A549 (cell line): ENCODE results near the gene RUNDC3A. TPM values are rescaled to one million over a fixed set of nuclear protein-coding genes. Genes with fewer than 3 reads are reported as not detected.
A peak's percentile ranks its signal among the peaks of the same experiment; 100 is the strongest.

Experiments used
- ATAC-seq, 2 experiments: fragments of 200-7000 bp in 1 of 2; fragments of >200 bp in 1 of 2; cut with Nextera tagmentation in 1 of 2; cut with Tn5 transposase in 1 of 2; 3 replicates each; pipeline versions ENCODE4 v1.8.0 to v1.9.1; 2018 to 2020; ENCODE audit warnings: mild to moderate bottlenecking in 1 of 2, moderate library complexity in 1 of 2
- CTCF ChIA-PET: fragments of 300-600 bp; sonication (Branson Sonifier 250); formaldehyde crosslinking; extraction: SDS; loops from one replicate; lab custom pipeline; 2021; ENCODE audit warnings: antibody characterized with exemption, inconsistent platforms; lab: Yijun Ruan, JAX
- POLR2A ChIA-PET: fragments of 350-600 bp; formaldehyde crosslinking; extraction: SDS; loops from one replicate; lab custom pipeline; 2021; ENCODE audit warnings: antibody characterized with exemption, inconsistent platforms; lab: Yijun Ruan, JAX
- DNase-seq, 2 experiments: peaks; one replicate each; pipeline versions ENCODE4 v3.0.0 to v3.0.0-alpha.2; 2011 to 2016; ENCODE audit warnings: low read depth in 1 of 2, low spot score in 1 of 2
- FAIRE-seq: peaks from 2 replicates; lab custom pipeline; 2011; peaks lifted over from hg19 to GRCh38; lab: Jason Lieb, UNC
- H3K27ac ChIP-seq, 2 experiments: fragments of >200 bp; sonication (Bioruptor Twin); formaldehyde crosslinking; 3 replicates each; pipeline ENCODE4 v1.5.1; 2016 to 2017
- H3K4me1 ChIP-seq: fragments of >200 bp; sonication (Bioruptor Twin); formaldehyde crosslinking; 3 replicates; pipeline ENCODE4 v1.6.1; 2016
- H3K4me2 ChIP-seq: fragments of >200 bp; sonication (Bioruptor Twin); formaldehyde crosslinking; 3 replicates; pipeline ENCODE4 v1.6.1; 2016
- H3K4me3 ChIP-seq: fragments of >200 bp; sonication (Bioruptor Twin); formaldehyde crosslinking; 3 replicates; pipeline ENCODE4 v1.5.1; 2016
- H3K9me3 ChIP-seq: fragments of >200 bp; sonication (Bioruptor Twin); formaldehyde crosslinking; 3 replicates; pipeline ENCODE4 v1.6.1; 2016
- ATOH8 ChIP-seq: fragments of 250-450 bp; sonication (Bioruptor Pico); IDR thresholded peaks from 2 replicates; pipeline ENCODE4 v1.5.0; 2020; ENCODE audit warnings: low read depth, mild to moderate bottlenecking, moderate library complexity
- CBX2 ChIP-seq: fragments of 200-600 bp; sonication (generic); IDR thresholded peaks from 2 replicates; pipeline ENCODE4 v1.6.1; 2016; ENCODE audit warnings: low read depth, mild to moderate bottlenecking, borderline replicate concordance
- CBX8 ChIP-seq: fragments of 200-600 bp; sonication (generic); IDR thresholded peaks from 2 replicates; pipeline ENCODE4 v1.6.1; 2016
- EHMT2 ChIP-seq: fragments of 200-600 bp; sonication (generic); IDR thresholded peaks from 2 replicates; pipeline ENCODE4 v1.6.1; 2016; ENCODE audit warnings: antibody characterized with exemption, low read depth, mild to moderate bottlenecking, moderate library complexity
- EP300 ChIP-seq, 2 experiments: fragments of >200 bp; sonication (Bioruptor Twin); formaldehyde crosslinking; IDR thresholded peaks; 2 replicates in 1 of 2; 3 replicates in 1 of 2; pipeline ENCODE4 v1.6.1; 2016 to 2017
- FOSB ChIP-seq: fragments of 250-450 bp; sonication (Bioruptor Pico); IDR thresholded peaks from 2 replicates; pipeline ENCODE4 v1.5.0; 2020; ENCODE audit warnings: mild to moderate bottlenecking, moderate library complexity
- FOSL2 ChIP-seq, 2 experiments: fragments of 450-650 bp in 1 of 2; fragments of >200 bp in 1 of 2; sonication (Bioruptor Twin) in 1 of 2; formaldehyde crosslinking; IDR thresholded peaks; 2 replicates each; pipeline versions ENCODE4 v1.5.0 to v1.6.1; 2016 to 2020; ENCODE audit warnings: mild to moderate bottlenecking in 1 of 2, moderate library complexity in 1 of 2
- FOXS1 ChIP-seq: fragments of 250-450 bp; sonication (Bioruptor Pico); IDR thresholded peaks from 2 replicates; pipeline ENCODE4 v1.5.0; 2020; ENCODE audit warnings: mild to moderate bottlenecking, moderate library complexity
- HDAC2 ChIP-seq: fragments of 200-600 bp; sonication (generic); IDR thresholded peaks from 2 replicates; pipeline ENCODE4 v1.6.1; 2016
- HOXA7 ChIP-seq: fragments of 250-450 bp; sonication (Bioruptor Pico); IDR thresholded peaks from 2 replicates; pipeline ENCODE4 v1.5.0; 2020; ENCODE audit warnings: mild to moderate bottlenecking, moderate library complexity
- JUN ChIP-seq, 2 experiments: fragments of >200 bp; sonication (Bioruptor Twin); formaldehyde crosslinking; IDR thresholded peaks; 2 replicates in 1 of 2; 3 replicates in 1 of 2; pipeline ENCODE4 v1.6.1; 2016 to 2017
- KDM5A ChIP-seq: fragments of 200-600 bp; sonication (generic); IDR thresholded peaks from 2 replicates; pipeline ENCODE4 v1.6.1; 2016; ENCODE audit warnings: antibody characterized with exemption, mild to moderate bottlenecking
- MAFK ChIP-seq: fragments of 450-650 bp; IDR thresholded peaks from 2 replicates; pipeline ENCODE4 v1.6.1; 2014; ENCODE audit not compliant: partially characterized antibody
- MAZ ChIP-seq: fragments of 150-350 bp; IDR thresholded peaks from 2 replicates; pipeline ENCODE4 v1.6.1; 2014; ENCODE audit warnings: antibody characterized with exemption, low read depth, low read length, borderline replicate concordance
- MYC ChIP-seq: IDR thresholded peaks from 2 replicates; pipeline ENCODE4 v1.6.1; 2012; ENCODE audit warnings: mild to moderate bottlenecking, inconsistent platforms, low read length, improper control_type of control experiment, borderline replicate concordance
- NFE2L2 ChIP-seq: fragments of 150-350 bp; conservative IDR thresholded peaks from 2 replicates; pipeline ENCODE4 v1.6.1; 2014; ENCODE audit warnings: low read length
- RARB ChIP-seq: fragments of 250-450 bp; sonication (Bioruptor Pico); IDR thresholded peaks from 2 replicates; pipeline ENCODE4 v1.8.0; 2021; ENCODE audit warnings: mild to moderate bottlenecking, moderate library complexity
- SMC3 ChIP-seq: fragments of >200 bp; sonication (Bioruptor Twin); formaldehyde crosslinking; IDR thresholded peaks from 3 replicates; pipeline ENCODE4 v1.6.1; 2018; ENCODE audit warnings: inconsistent platforms
- TFCP2L1 ChIP-seq: fragments of 250-450 bp; sonication (Bioruptor Pico); IDR thresholded peaks from 2 replicates; pipeline ENCODE4 v1.5.0; 2021; ENCODE audit warnings: mild to moderate bottlenecking
- ZC3H11A ChIP-seq: fragments of 450-650 bp; IDR thresholded peaks from 2 replicates; pipeline ENCODE4 v1.6.1; 2014; ENCODE audit warnings: antibody characterized with exemption, mild to moderate bottlenecking
- ZSCAN20 ChIP-seq: fragments of 250-450 bp; sonication (Bioruptor Pico); IDR thresholded peaks from 2 replicates; pipeline ENCODE4 v1.8.0; 2022; ENCODE audit warnings: mild to moderate bottlenecking, moderate library complexity
- WGBS: methylation state at CpG from one replicate; pipeline ENCODE4 v1.1.6; 2017; ENCODE audit errors: missing lambda C conversion rate; 5-methylcytosine and 5-hydroxymethylcytosine counted together
- polyA plus RNA-seq, 4 experiments: library from polyadenylated mRNA; depleted of rRNA in 3 of 4; stranded (reverse); fragments of >200 nt; fragmentation: RNase III in 1 of 4; extraction: RNeasy Plus Mini Kit Qiagen cat#74134 plus additional on column Dnase treatment in 1 of 4; gene quantifications; 2 replicates in 3 of 4; 3 replicates in 1 of 4; pipeline ENCODE4 v1.2.3, GENCODE V29; 2011 to 2017
- TF ChIP-seq, protein P1 (sequence below): fragments of 150-350 bp; IDR thresholded peaks from 2 replicates; pipeline ENCODE4 v1.6.1; 2014; ENCODE audit warnings: low read depth, mild to moderate bottlenecking, low read length

Gene RUNDC3A
- polyA plus RNA-seq, 2 of the 4 experiments (the other 2 are of a cell fraction) = 0.45 to 0.48 TPM

DNA sequence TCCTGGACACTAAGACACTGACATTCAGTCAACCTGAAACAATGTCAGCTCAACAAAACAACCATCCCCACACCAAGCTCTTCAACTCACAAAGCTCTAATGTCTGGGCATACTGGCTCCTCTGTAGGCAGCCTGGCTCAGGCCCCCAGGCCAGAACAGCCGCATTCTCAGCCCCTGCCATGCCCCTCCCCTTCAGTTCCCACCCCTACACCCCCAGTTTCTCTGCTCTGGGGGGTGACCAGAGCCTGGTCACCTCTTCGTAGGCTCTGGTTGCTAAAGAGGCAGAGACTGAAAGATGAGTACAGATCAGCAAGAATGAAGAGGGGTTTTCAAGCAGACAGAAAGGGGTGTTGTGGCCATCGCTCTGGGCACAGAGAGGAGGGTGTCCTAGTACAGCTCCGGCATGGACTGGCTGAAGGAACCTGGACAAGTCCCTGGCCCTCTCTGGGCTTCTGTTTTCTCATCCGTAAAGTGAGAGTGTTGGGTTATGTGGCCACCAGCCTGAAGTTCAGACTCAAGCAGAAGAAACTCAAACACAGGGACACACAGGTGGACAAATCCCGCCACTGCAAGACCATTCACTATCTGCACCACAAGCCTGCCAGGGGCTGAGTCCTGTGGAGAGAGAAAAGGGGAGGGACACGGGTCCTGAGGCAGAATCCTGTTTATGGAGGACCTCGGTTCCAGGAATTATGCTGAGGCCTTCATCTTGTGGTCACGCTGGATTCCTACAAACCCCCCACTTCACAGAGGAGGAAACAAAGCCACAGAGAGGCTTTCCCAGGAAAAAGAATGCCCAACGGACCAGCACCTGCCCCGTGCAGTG is 39.5 kb upstream of the RUNDC3A start:
- WGBS = 62% methylated on average over 11 of the region's 11 CpGs
- ATAC-seq (peak in 1 of 2 experiments; percentile 10; a peak in 1 of 6 replicates), FAIRE-seq (no peak), DNase-seq (no peak)
- H3K4me3 ChIP-seq = no peak overlapping the region
- H3K4me2 ChIP-seq = no peak overlapping the region
- H3K4me1 ChIP-seq = no peaks in the 10 kb centered on the region
- no peak overlapping the region for H3K27ac ChIP-seq
- no peaks in the 10 kb centered on the region for H3K9me3 ChIP-seq
- POLR2A ChIA-PET = interaction anchor here (0.5 kb wide), 1 partner anchor 21 kb away, joined by 3 read pairs; no protein-coding TSS in a partner anchor
- CTCF ChIA-PET = interaction anchor here (0.8 to 2.2 kb wide), 2 partner anchors 10 kb away, joined by 3 to 9 read pairs; no protein-coding TSS in a partner anchor
- no peak for TF ChIP-seq ZSCAN20 (CRISPR knock-in tag)
- no peak for TF ChIP-seq FOXS1 (CRISPR knock-in tag)
- TF ChIP-seq ZC3H11A = no peak
- no peak for TF ChIP-seq KDM5A

DNA sequence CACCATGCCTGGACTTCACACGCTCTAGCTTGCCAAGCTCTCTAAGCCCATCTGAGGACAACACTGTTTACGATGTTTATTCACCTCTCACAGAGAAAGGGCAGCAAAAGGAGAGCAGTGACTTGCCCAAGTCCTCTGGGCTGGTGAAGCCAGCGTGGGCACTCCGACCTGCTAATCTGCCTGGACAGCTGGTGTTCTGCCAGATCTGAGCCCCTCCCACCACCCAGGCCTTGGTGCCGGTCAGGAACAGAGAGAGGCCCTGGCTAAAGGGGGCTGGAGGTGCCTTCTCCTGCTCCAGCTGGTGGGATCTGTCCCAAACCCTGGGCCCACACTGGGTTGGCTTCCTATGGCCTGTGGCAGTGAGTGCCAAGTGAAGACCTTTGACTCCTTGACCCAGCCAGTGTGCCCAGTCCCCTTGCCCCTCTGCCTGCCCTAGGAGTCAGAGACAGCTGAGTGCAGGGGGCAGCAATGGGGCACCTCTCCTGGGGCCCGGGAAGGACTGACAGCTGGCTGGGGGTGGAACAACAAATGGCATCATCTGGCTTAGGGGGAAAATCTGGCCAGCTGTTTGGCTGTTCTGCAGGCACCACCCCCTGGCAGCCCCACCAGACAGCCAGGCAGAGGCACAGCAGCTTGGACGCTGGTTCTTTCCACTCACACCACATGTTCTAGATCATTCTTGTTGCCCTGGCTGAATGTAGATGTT is 38.7 kb upstream of the RUNDC3A start:
- FAIRE-seq (no peak), DNase-seq (no peak), ATAC-seq (peak in 1 of 2 experiments; percentile 5; a peak in 1 of 6 replicates)
- CTCF ChIA-PET = interaction anchor here (1.0 to 2.3 kb wide), 4 partner anchors 11 to 61 kb away, joined by 3 to 9 read pairs (median 5); no protein-coding TSS in a partner anchor
- POLR2A ChIA-PET = no interaction called here
- Histone ChIP-seq H3K4me1 (no peaks in the 10 kb centered on the region), H3K9me3 (no peaks in the 10 kb centered on the region), H3K4me3 (no peak overlapping the region), H3K4me2 (no peak overlapping the region), H3K27ac (no peak overlapping the region)
- 65% methylated on average over 7 of the region's 7 CpGs for WGBS
- TF ChIP-seq, protein P1, sequence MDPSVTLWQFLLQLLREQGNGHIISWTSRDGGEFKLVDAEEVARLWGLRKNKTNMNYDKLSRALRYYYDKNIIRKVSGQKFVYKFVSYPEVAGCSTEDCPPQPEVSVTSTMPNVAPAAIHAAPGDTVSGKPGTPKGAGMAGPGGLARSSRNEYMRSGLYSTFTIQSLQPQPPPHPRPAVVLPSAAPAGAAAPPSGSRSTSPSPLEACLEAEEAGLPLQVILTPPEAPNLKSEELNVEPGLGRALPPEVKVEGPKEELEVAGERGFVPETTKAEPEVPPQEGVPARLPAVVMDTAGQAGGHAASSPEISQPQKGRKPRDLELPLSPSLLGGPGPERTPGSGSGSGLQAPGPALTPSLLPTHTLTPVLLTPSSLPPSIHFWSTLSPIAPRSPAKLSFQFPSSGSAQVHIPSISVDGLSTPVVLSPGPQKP = no peak
- no peak for TF ChIP-seq HOXA7 (CRISPR knock-in tag)
- no peak for TF ChIP-seq EHMT2
- no peak for TF ChIP-seq FOSL2 (IDR thresholded peaks at IDR 0.05)
- TF ChIP-seq FOSL2 (CRISPR knock-in tag; IDR thresholded peaks at IDR 0.05) = no peak
- no peak for TF ChIP-seq ATOH8 (CRISPR knock-in tag)

DNA sequence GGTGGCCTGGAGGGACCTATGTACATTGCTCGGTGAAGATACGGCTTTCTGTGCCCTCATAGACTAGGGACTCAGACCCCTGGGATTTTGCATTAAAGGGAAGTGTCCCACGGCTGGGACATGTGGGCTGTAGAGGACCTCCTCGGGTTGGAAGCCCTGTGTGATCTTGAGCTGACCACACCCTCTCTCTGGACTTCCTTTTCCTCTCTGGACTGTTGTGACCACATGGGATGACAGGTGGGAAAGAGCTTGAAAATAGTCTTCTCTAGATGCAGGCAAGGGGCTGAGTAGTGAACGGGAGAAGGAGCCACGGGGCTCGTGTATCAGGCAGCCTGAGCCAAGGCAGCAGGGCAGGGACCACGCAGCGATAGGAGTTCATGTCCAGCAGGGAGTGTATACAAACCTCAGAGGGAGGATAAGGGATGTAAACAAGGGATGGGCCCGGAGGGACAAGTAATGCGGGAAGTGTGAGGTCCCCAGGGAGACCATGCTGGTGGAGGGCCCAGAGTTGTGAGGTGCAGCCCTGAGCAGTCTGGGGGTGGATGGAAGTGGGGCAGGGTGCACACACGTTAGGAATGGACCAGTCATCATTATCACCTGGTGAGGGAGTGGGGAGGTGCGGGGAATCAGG is 36.0 kb upstream of the RUNDC3A start:
- H3K4me2 ChIP-seq = no peak overlapping the region
- no peaks in the 10 kb centered on the region for H3K9me3 ChIP-seq
- no peaks in the 10 kb centered on the region for H3K4me1 ChIP-seq
- ChIA-PET CTCF (interaction anchor here (0.6 to 1.7 kb wide), 5 partner anchors 10 to 596 kb away, joined by 3 to 5 read pairs (median 4); no protein-coding TSS in a partner anchor), POLR2A (no interaction called here)
- no peak overlapping the region for H3K27ac ChIP-seq
- WGBS = 48% methylated on average over 13 of the region's 13 CpGs
- DNase-seq = no peak
- peak in 1 of 2 experiments; percentile 26; a peak in 2 of 6 replicates for ATAC-seq
- no peak for FAIRE-seq
- no peak overlapping the region for H3K4me3 ChIP-seq
- TF ChIP-seq EP300 (IDR thresholded peaks at IDR 0.05) (no peak), FOSB (CRISPR knock-in tag) (no peak), JUN (IDR thresholded peaks at IDR 0.05) (no peak), SMC3 (no peak), CBX2 (no peak), MYC (no peak), MAFK (no peak), NFE2L2 (no peak), TFCP2L1 (no peak), FOSL2 (IDR thresholded peaks at IDR 0.05) (no peak), FOSL2 (CRISPR knock-in tag; IDR thresholded peaks at IDR 0.05) (no peak), MAZ (no peak), ZSCAN20 (CRISPR knock-in tag) (no peak), HDAC2 (no peak), CBX8 (no peak), KDM5A (no peak), RARB (CRISPR knock-in tag) (no peak), EHMT2 (no peak)
- TF ChIP-seq, protein P1 = no peak
